ENCODE data around the gene ARHGAP26.

DNA sequence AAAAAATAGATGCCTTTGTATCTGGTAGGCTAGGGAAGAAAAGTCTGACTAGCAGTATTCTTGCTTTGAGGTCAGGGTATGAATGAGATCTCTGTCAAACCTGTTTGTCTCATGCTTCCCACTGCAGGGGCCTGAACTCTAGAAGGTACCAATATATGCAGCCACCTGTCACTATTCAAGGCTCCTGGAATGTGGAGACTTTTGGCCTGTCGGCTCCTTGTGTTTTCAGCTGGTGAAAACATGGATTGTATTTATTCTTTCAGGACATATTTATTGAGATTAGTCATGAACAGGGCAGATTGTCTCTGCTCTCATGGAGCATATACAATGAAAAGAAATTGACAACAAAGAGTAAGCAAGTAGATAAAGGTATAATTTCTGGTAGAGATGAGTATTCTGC, 255.8 kb downstream of the ARHGAP26 start:
- TF ChIP-seq, protein P1, sequence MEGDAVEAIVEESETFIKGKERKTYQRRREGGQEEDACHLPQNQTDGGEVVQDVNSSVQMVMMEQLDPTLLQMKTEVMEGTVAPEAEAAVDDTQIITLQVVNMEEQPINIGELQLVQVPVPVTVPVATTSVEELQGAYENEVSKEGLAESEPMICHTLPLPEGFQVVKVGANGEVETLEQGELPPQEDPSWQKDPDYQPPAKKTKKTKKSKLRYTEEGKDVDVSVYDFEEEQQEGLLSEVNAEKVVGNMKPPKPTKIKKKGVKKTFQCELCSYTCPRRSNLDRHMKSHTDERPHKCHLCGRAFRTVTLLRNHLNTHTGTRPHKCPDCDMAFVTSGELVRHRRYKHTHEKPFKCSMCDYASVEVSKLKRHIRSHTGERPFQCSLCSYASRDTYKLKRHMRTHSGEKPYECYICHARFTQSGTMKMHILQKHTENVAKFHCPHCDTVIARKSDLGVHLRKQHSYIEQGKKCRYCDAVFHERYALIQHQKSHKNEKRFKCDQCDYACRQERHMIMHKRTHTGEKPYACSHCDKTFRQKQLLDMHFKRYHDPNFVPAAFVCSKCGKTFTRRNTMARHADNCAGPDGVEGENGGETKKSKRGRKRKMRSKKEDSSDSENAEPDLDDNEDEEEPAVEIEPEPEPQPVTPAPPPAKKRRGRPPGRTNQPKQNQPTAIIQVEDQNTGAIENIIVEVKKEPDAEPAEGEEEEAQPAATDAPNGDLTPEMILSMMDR (IDR thresholded peaks at IDR 0.05; ENCODE audit: low read length): no peak
- no peak for TF ChIP-seq EZH2 (IDR thresholded peaks at IDR 0.05; ENCODE audit: borderline replicate concordance, low read length)
